ENCODE measurements around the gene ZSWIM3. TPM values are rescaled to one million over a fixed set of nuclear protein-coding genes. Genes with fewer than 3 reads are reported as not detected.
A peak's percentile ranks its signal among the peaks of the same experiment; 100 is the strongest.

The ZSWIM3 gene
- 1 to 10 TPM; 1.3 to 3.3 (median 2.1) TPM for total RNA-seq

GRCh38 chr20:45857114-45857881 lies at the start of gene ZSWIM3, which contains the start of gene ACOT8:
Gene ZSWIM3, plus strand, starts transcription at chr20:45857614. Its CDS starts 212 bp downstream, at chr20:45857826.
Gene ACOT8, minus strand, starts transcription at chr20:45857392. Its CDS starts 77 bp downstream, at chr20:45857315.
- TF ChIP-seq CTCF (IDR thresholded peaks at IDR 0.05 in 4 of 5, conservative IDR thresholded peaks at IDR 0.05 in 1 of 5) (no peak), POLR2A (IDR thresholded peaks at IDR 0.05) (peak; percentile 69 to 76)
- in situ Hi-C loops (cut with MboI; ENCODE audit: low sequenced_read_pairs in 4 of 4) (no loop called here), intact Hi-C loops (cut with DNase I; ENCODE audit: low total_unique reads) (loop anchor here (1.0 to 2.0 kb wide), 3 partner anchors 22 to 58 kb away; partner anchors contain the start of gene ZSWIM1)
- H3K4me3 ChIP-seq: peak within 1 kb of the TSS; percentile 83 to 88 (median 86)
- DNase-seq (peak; percentile 98 to 99), ATAC-seq (peak; percentile 99 to 100)
- no peaks in the 10 kb centered on the region for H3K27me3 ChIP-seq
- peaks cover 0 to 10% of the 10 kb centered on the region in 2 donors for H3K36me3 ChIP-seq
- H3K27ac ChIP-seq: peak within 1 kb of the TSS; percentile 82 to 93 (median 87)
- H3K9me3 ChIP-seq: no peaks in the 10 kb centered on the region
- H3K4me1 ChIP-seq: peaks cover 38 to 39% of the 10 kb centered on the region in 2 donors

- H3K27me3 ChIP-seq: no peaks in the 10 kb centered on the region
- peak overlapping the region in 1 of 4 donors; percentile 31 for H3K27ac ChIP-seq
- H3K4me1 ChIP-seq: peaks cover 9 to 14% of the 10 kb centered on the region in 2 donors
- H3K9me3 ChIP-seq: no peaks in the 10 kb centered on the region
- ATAC-seq: no peak
- H3K36me3 ChIP-seq: peaks cover 0 to 63% of the 10 kb centered on the region in 2 donors
- H3K4me3 ChIP-seq: no peak overlapping the region
- TF ChIP-seq POLR2A (IDR thresholded peaks at IDR 0.05): no peak
- TF ChIP-seq CTCF (IDR thresholded peaks at IDR 0.05 in 4 of 5, conservative IDR thresholded peaks at IDR 0.05 in 1 of 5): no peak
- intact Hi-C loops (cut with DNase I; ENCODE audit: low total_unique reads) (no loop called here), in situ Hi-C loops (cut with MboI; ENCODE audit: low sequenced_read_pairs in 4 of 4) (loop anchor here in 3 of 4 donors (25.0 kb wide), 2 partner anchors 152 to 277 kb away; partner anchors contain the start of genes NCOA5 (in 3 of the 3) and ZNF335 (in 1 of the 3))
- no peak for DNase-seq
These were observed 47.0 kb upstream of the ZSWIM3 start for GRCh38 chr20:45810191-45810970.

GRCh38 chr20:45812157-45813005 lies 45.0 kb upstream of the ZSWIM3 start, which contains the start of gene UBE2C:
Gene UBE2C, plus strand, starts transcription at chr20:45812644. Its CDS starts 52 bp downstream, at chr20:45812696.
- Histone ChIP-seq H3K9me3 (no peaks in the 10 kb centered on the region), H3K27ac (peak within 1 kb of the TSS; percentile 60 to 81 (median 72)), H3K4me3 (peak within 1 kb of the TSS; percentile 53 to 70 (median 58)), H3K4me1 (peaks cover 5 to 14% of the 10 kb centered on the region in 2 donors), H3K36me3 (peaks cover 0 to 43% of the 10 kb centered on the region in 2 donors), H3K27me3 (no peaks in the 10 kb centered on the region)
- TF ChIP-seq CTCF (IDR thresholded peaks at IDR 0.05 in 4 of 5, conservative IDR thresholded peaks at IDR 0.05 in 1 of 5): no peak
- TF ChIP-seq POLR2A (IDR thresholded peaks at IDR 0.05): peak in 1 of 2 donors; percentile 22
- in situ Hi-C loops (cut with MboI; ENCODE audit: low sequenced_read_pairs in 4 of 4): loop anchor here in 3 of 4 donors (25.0 kb wide), 2 partner anchors 150 to 275 kb away; partner anchors contain the start of genes NCOA5 (in 3 of the 3) and ZNF335 (in 1 of the 3)
- intact Hi-C loops (cut with DNase I; ENCODE audit: low total_unique reads): no loop called here
- ATAC-seq (peak; percentile 97 to 100), DNase-seq (peak; percentile 98 to 99)

GRCh38 chr20:45813006-45813340 lies 44.4 kb upstream of the ZSWIM3 start:
- Histone ChIP-seq H3K4me1 (peaks cover 5 to 14% of the 10 kb centered on the region in 2 donors), H3K9me3 (no peaks in the 10 kb centered on the region), H3K4me3 (peak overlapping the region; percentile 53 to 70 (median 58)), H3K27ac (peak overlapping the region; percentile 7 to 60 (median 21)), H3K36me3 (peaks cover 0 to 37% of the 10 kb centered on the region in 2 donors), H3K27me3 (no peaks in the 10 kb centered on the region)
- intact Hi-C loops (cut with DNase I; ENCODE audit: low total_unique reads) (no loop called here), in situ Hi-C loops (cut with MboI; ENCODE audit: low sequenced_read_pairs in 4 of 4) (loop anchor here in 3 of 4 donors (25.0 kb wide), 2 partner anchors 149 to 274 kb away; partner anchors contain the start of genes NCOA5 (in 3 of the 3) and ZNF335 (in 1 of the 3))
- no peak for TF ChIP-seq CTCF (IDR thresholded peaks at IDR 0.05 in 4 of 5, conservative IDR thresholded peaks at IDR 0.05 in 1 of 5)
- TF ChIP-seq POLR2A (IDR thresholded peaks at IDR 0.05): no peak
- no peak for ATAC-seq
- DNase-seq: no peak

Measured in gastrocnemius medialis (tissue), 4 donors.